GM10266 (cell line): ENCODE measurements around the gene DNM3.

ENCODE experiments used
- DNase-seq: peaks from one replicate; pipeline ENCODE4 v3.0.0; 2012; ENCODE audit errors: extremely low spot score
- CTCF ChIP-seq: IDR thresholded peaks from 2 replicates; pipeline ENCODE4 v1.5.1; 2012; ENCODE audit warnings: mild to moderate bottlenecking, low read depth; ENCODE audit not compliant: control insufficient read depth, insufficient read depth; ENCODE audit errors: missing control alignments

The DNM3 gene

GRCh38 chr1:172109359-172109758 lies 268.1 kb downstream of the DNM3 start:
- no peak for DNase-seq

GRCh38 chr1:172112576-172112975 lies 271.3 kb downstream of the DNM3 start:
- no peak for DNase-seq
- no peak for TF ChIP-seq CTCF

More at GRCh38 chr1:172109359-172109758, 268.1 kb downstream of the DNM3 start:
- no peak for TF ChIP-seq CTCF

- DNase-seq = peak; percentile 9
- TF ChIP-seq CTCF = no peak
These were observed 276.5 kb downstream of the DNM3 start for GRCh38 chr1:172117800-172118199.

- no peak for DNase-seq
- TF ChIP-seq CTCF = no peak
These were observed 277.3 kb downstream of the DNM3 start for GRCh38 chr1:172118618-172119017.

GRCh38 chr1:172119184-172119583 lies 277.9 kb downstream of the DNM3 start:
- DNase-seq = no peak
- no peak for TF ChIP-seq CTCF

GRCh38 chr1:172120381-172120780 lies 279.1 kb downstream of the DNM3 start:
- TF ChIP-seq CTCF = no peak

GRCh38 chr1:172121081-172121717 lies 279.9 kb downstream of the DNM3 start:
- TF ChIP-seq CTCF = no peak

More at GRCh38 chr1:172120381-172120780, 279.1 kb downstream of the DNM3 start:
- DNase-seq = no peak

More at GRCh38 chr1:172121081-172121717, 279.9 kb downstream of the DNM3 start:
- no peak for DNase-seq
